Measurements from ENCODE around the gene KREMEN1. TPM values are rescaled to one million over a fixed set of nuclear protein-coding genes. Genes with fewer than 3 reads are reported as not detected.

The KREMEN1 gene
- total RNA-seq, 1 experiment from 2014 or later: 2.2 TPM

GRCh38 chr22:29216873-29217666, 144.2 kb downstream of the KREMEN1 start:
- no peak for DNase-seq (ENCODE audit: low read depth, low spot score)
- no peak for TF ChIP-seq POLR2AphosphoS5 (IDR thresholded peaks at IDR 0.05; ENCODE audit: low read depth, low read length)
- TF ChIP-seq SIN3A (IDR thresholded peaks at IDR 0.05; ENCODE audit: borderline replicate concordance, insufficient read depth, low read depth, low read length): no peak
- TF ChIP-seq TCF7L2 (IDR thresholded peaks at IDR 0.05; ENCODE audit: low read depth, low read length): no peak
- TF ChIP-seq CTCF (IDR thresholded peaks at IDR 0.05): no peak
- no peak for TF ChIP-seq REST (IDR thresholded peaks at IDR 0.05; ENCODE audit: insufficient read depth in 1 of 2, low read depth in 2 of 2, low read length in 1 of 2)
- Histone ChIP-seq H3K9me3 (ENCODE audit: control insufficient read depth, insufficient read depth, low read depth, low read length) (no peaks in the 10 kb centered on the region), H3K36me3 (ENCODE audit: control insufficient read depth, insufficient read depth, low read length) (no peaks in the 10 kb centered on the region), H3K4me1 (ENCODE audit: control insufficient read depth, insufficient read depth, low read length) (peaks cover 8% of the 10 kb centered on the region), H3K4me3 (ENCODE audit: low read depth in 2 of 2, low read length in 2 of 2) (no peak overlapping the region), H3K27me3 (ENCODE audit: control insufficient read depth, insufficient read depth, low read length) (no peaks in the 10 kb centered on the region), H3K27ac (ENCODE audit: low read length) (no peak overlapping the region)
- no TSS peak for BruUV-seq (replicated peaks)
- peak; percentile 68 for ATAC-seq
- intact Hi-C loops (cut with micrococcal nuclease; ENCODE audit: unreplicated experiment) (no loop called here), in situ Hi-C loops (cut with HindIII; ENCODE audit: low pct_unique_long_range_greater_than_20kb, low sequenced_read_pairs) (no loop called here)
- ChIA-PET POLR2A (no interaction called here), CTCF (interaction anchor here (0.7 kb wide), 1 partner anchor 55 kb away, joined by 3 read pairs; no protein-coding TSS in a partner anchor)

Other genes with a start within 250 kb of the KREMEN1 start
- 7.3 TPM for gene ZNRF3, start 189.5 kb upstream of the KREMEN1 start, total RNA-seq (2021; ENCODE audit: unreplicated experiment)
- not detected for gene C22orf31, start 11.2 kb upstream of the KREMEN1 start, total RNA-seq (2021; ENCODE audit: unreplicated experiment)
- 1.1 TPM for gene EMID1, start 132.9 kb downstream of the KREMEN1 start, total RNA-seq (2021; ENCODE audit: unreplicated experiment)
- gene RHBDD3, start 194.9 kb downstream of the KREMEN1 start, total RNA-seq (2021; ENCODE audit: unreplicated experiment): 49.6 TPM
- 272 TPM for gene EWSR1, start 195.2 kb downstream of the KREMEN1 start, total RNA-seq (2021; ENCODE audit: unreplicated experiment)
- gene GAS2L1, start 233.6 kb downstream of the KREMEN1 start, total RNA-seq (2021; ENCODE audit: unreplicated experiment): 68.8 TPM
- 2.6 TPM for gene RASL10A, start 242.7 kb downstream of the KREMEN1 start, total RNA-seq (2021; ENCODE audit: unreplicated experiment)